Activated T-helper 9 cell treated with anti-CD3 and anti-CD28 coated beads, Interleukin-2, amount 50 U/mL, for 16 hours (primary cell): Measurements from ENCODE around the gene RPP30.

Experiments used
- DNase-seq: peaks from one replicate; pipeline ENCODE4 v3.0.0-alpha.2; 2020; ENCODE audit warnings: low read depth

Gene RPP30

GRCh38 chr10:90944749-90945148, 73.0 kb downstream of the RPP30 start:
- no peak for DNase-seq

- no peak for DNase-seq
Measured at GRCh38 chr10:90945491-90946070, 73.8 kb downstream of the RPP30 start.

- no peak for DNase-seq
Measured at GRCh38 chr10:90947030-90947960, 75.5 kb downstream of the RPP30 start.
